ENCODE results near the gene TBP. TPM values are rescaled to one million over a fixed set of nuclear protein-coding genes. Genes with fewer than 3 reads are reported as not detected.

Gene TBP
- total and polyA plus RNA-seq, 2 of the 13 experiments (the other 11 are each of a cell fraction or from before 2014, with no cell fraction given), result 21.7 to 28.1 TPM

DNA sequence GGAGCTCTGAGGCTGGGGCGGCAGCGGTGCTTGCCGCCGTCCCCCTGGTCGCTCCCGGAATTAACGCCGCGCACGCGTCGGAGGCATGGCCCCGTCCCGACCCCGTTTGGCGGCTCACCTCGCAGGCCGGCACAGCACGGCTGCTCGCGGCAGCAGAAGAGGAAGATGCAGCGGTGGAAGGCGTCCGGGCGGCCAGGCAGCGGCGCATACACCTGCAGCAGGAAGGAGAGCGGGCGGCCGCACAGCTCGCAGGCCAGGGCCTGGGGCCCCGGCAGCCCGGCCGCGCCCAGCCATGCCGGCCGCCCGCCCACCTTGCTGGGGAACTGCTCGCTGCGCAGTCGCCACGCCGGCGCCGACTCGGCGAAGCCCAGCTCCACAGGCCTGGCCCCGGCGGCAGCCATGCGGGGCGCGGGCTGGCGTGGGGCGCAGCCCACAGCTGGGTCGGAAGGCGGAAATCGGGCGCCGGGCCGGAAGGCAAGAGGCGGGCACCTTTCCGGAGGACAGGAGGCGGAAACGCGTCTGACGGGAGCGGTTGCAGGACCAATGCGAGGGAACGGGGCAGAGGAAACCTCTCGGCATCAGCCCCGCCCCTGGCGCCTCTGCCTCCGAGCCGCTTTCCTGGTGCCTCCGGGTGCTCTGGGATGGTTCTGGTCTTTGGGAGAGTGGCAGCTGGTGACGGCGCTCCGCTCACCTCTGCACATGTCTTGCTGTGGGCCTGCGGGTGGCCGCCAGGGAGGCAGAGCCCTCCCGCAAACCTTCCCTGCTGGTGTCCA lies 30.2 kb downstream of the TBP start, which contains the start of gene PDCD2 (continued):
- no peak for TF ChIP-seq CBX2 (IDR thresholded peaks at IDR 0.05; ENCODE audit: low read depth, low read length)
- no peak for TF ChIP-seq CBX2 (CRISPR knock-in tag; IDR thresholded peaks at IDR 0.05; ENCODE audit: low read depth)
- TF ChIP-seq SIX1 (CRISPR knock-in tag; IDR thresholded peaks at IDR 0.05; ENCODE audit: borderline replicate concordance), result 0 out of 2 replicates have a peak, but pooled peaks have one; percentile 18
- no peak for TF ChIP-seq HOXA7 (CRISPR knock-in tag; IDR thresholded peaks at IDR 0.05)
- peak; percentile 80; the same call in 1 of the 2 replicates for TF ChIP-seq MED13 (CRISPR knock-in tag; IDR thresholded peaks at IDR 0.05)
- peak; percentile 30; the same call in 1 of the 2 replicates for TF ChIP-seq ZFP62 (CRISPR knock-in tag; IDR thresholded peaks at IDR 0.05)
- TF ChIP-seq MBD4 (IDR thresholded peaks at IDR 0.05; ENCODE audit: borderline replicate concordance, low read length), result no peak
- no peak for TF ChIP-seq MEIS1 (CRISPR knock-in tag; IDR thresholded peaks at IDR 0.05; ENCODE audit: borderline replicate concordance)
- no peak for TF ChIP-seq TAF15 (IDR thresholded peaks at IDR 0.05; ENCODE audit: low read depth, low read length, poor library complexity, severe bottlenecking)
- TF ChIP-seq ZNF564 (CRISPR knock-in tag; IDR thresholded peaks at IDR 0.05), result peak; percentile 71; the same call in 1 of the 2 replicates
- 0 out of 2 replicates have a peak, but pooled peaks have one; percentile 82 for TF ChIP-seq MZF1 (CRISPR knock-in tag; IDR thresholded peaks at IDR 0.05; ENCODE audit: borderline replicate concordance)
- TF ChIP-seq RCOR2 (CRISPR knock-in tag; IDR thresholded peaks at IDR 0.05), result no peak
- TF ChIP-seq HNRNPH1 (optimal IDR thresholded peaks at IDR 0.05; ENCODE audit: low read depth, low read length), result no peak
- TF ChIP-seq ZNF567 (CRISPR knock-in tag; IDR thresholded peaks at IDR 0.05; ENCODE audit: borderline replicate concordance), result no peak
- no peak; the same call in 1 of the 2 replicates for TF ChIP-seq ZNF878 (CRISPR knock-in tag; IDR thresholded peaks at IDR 0.05)
- TF ChIP-seq MAF1 (CRISPR knock-in tag; IDR thresholded peaks at IDR 0.05; ENCODE audit: borderline replicate concordance), result peak; percentile 85; the same call in 1 of the 2 replicates
- TF ChIP-seq, protein P1, sequence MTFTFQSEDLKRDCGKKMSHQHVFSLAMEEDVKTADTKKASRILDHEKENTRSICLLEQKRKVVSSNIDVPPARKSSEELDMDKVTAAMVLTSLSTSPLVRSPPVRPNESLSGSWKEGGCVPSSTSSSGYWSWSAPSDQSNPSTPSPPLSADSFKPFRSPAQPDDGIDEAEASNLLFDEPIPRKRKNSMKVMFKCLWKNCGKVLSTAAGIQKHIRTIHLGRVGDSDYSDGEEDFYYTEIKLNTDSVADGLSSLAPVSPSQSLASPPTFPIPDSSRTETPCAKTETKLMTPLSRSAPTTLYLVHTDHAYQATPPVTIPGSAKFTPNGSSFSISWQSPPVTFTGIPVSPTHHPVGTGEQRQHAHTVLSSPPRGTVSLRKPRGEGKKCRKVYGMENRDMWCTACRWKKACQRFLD (CRISPR knock-in tag; IDR thresholded peaks at IDR 0.05; ENCODE audit: borderline replicate concordance), result no peak
- TF ChIP-seq ZSCAN22 (CRISPR knock-in tag; IDR thresholded peaks at IDR 0.05), result no peak
- TF ChIP-seq, protein P2, sequence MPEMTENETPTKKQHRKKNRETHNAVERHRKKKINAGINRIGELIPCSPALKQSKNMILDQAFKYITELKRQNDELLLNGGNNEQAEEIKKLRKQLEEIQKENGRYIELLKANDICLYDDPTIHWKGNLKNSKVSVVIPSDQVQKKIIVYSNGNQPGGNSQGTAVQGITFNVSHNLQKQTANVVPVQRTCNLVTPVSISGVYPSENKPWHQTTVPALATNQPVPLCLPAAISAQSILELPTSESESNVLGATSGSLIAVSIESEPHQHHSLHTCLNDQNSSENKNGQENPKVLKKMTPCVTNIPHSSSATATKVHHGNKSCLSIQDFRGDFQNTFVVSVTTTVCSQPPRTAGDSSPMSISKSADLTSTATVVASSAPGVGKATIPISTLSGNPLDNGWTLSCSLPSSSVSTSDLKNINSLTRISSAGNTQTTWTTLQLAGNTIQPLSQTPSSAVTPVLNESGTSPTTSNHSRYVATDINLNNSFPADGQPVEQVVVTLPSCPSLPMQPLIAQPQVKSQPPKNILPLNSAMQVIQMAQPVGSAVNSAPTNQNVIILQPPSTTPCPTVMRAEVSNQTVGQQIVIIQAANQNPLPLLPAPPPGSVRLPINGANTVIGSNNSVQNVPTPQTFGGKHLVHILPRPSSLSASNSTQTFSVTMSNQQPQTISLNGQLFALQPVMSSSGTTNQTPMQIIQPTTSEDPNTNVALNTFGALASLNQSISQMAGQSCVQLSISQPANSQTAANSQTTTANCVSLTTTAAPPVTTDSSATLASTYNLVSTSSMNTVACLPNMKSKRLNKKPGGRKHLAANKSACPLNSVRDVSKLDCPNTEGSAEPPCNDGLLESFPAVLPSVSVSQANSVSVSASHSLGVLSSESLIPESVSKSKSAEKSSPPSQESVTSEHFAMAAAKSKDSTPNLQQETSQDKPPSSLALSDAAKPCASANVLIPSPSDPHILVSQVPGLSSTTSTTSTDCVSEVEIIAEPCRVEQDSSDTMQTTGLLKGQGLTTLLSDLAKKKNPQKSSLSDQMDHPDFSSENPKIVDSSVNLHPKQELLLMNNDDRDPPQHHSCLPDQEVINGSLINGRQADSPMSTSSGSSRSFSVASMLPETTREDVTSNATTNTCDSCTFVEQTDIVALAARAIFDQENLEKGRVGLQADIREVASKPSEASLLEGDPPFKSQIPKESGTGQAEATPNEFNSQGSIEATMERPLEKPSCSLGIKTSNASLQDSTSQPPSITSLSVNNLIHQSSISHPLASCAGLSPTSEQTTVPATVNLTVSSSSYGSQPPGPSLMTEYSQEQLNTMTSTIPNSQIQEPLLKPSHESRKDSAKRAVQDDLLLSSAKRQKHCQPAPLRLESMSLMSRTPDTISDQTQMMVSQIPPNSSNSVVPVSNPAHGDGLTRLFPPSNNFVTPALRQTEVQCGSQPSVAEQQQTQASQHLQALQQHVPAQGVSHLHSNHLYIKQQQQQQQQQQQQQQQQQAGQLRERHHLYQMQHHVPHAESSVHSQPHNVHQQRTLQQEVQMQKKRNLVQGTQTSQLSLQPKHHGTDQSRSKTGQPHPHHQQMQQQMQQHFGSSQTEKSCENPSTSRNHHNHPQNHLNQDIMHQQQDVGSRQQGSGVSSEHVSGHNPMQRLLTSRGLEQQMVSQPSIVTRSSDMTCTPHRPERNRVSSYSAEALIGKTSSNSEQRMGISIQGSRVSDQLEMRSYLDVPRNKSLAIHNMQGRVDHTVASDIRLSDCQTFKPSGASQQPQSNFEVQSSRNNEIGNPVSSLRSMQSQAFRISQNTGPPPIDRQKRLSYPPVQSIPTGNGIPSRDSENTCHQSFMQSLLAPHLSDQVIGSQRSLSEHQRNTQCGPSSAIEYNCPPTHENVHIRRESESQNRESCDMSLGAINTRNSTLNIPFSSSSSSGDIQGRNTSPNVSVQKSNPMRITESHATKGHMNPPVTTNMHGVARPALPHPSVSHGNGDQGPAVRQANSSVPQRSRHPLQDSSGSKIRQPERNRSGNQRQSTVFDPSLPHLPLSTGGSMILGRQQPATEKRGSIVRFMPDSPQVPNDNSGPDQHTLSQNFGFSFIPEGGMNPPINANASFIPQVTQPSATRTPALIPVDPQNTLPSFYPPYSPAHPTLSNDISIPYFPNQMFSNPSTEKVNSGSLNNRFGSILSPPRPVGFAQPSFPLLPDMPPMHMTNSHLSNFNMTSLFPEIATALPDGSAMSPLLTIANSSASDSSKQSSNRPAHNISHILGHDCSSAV (CRISPR knock-in tag; IDR thresholded peaks at IDR 0.05; ENCODE audit: borderline replicate concordance), result no peak
- peak; percentile 68; the same call in 1 of the 2 replicates for TF ChIP-seq ZSCAN31 (CRISPR knock-in tag; IDR thresholded peaks at IDR 0.05; ENCODE audit: low read depth)

All from HepG2 (cell line).